Breast epithelium (tissue), 4 donors: ENCODE data around the gene FASLG. TPM values are rescaled to one million over a fixed set of nuclear protein-coding genes. Genes with fewer than 3 reads are reported as not detected.

ENCODE experiments used
- DNase-seq, 2 donors: peaks; one replicate each; pipeline ENCODE4 v3.0.0-alpha.2; 2019; ENCODE audit warnings: low spot score in 2 of 2
- H3K27ac ChIP-seq, 2 donors: fragments of 200-600 bp; sonication (generic) in 1 of 2; one replicate each; pipeline ENCODE4 v1.5.1; 2016 to 2019; ENCODE audit warnings: mild to moderate bottlenecking in 1 of 2
- H3K27me3 ChIP-seq, 2 donors: fragments of 200-600 bp; sonication (generic) in 1 of 2; one replicate each; pipeline versions ENCODE4 v1.5.1 to v1.6.0; 2017 to 2019; ENCODE audit warnings: control low read depth in 1 of 2, mild to moderate bottlenecking in 1 of 2
- H3K36me3 ChIP-seq: fragments of 200-600 bp; one replicate; pipeline ENCODE4 v1.5.1; 2019
- H3K4me1 ChIP-seq, 2 donors: fragments of 200-600 bp; sonication (generic); one replicate each; pipeline ENCODE4 v1.5.1; 2016 to 2019; ENCODE audit warnings: control low read depth in 1 of 2
- H3K4me3 ChIP-seq, 3 donors: fragments of 200-600 bp; sonication (generic); 1 replicate in 2 of 3; 2 replicates in 1 of 3; pipeline ENCODE4 v1.5.1; 2016 to 2019; ENCODE audit warnings: mild to moderate bottlenecking in 3 of 3, moderate library complexity in 2 of 3
- H3K9me3 ChIP-seq, 2 donors: fragments of 200-600 bp; sonication (generic) in 1 of 2; one replicate each; pipeline ENCODE4 v1.5.1; 2016 to 2019; ENCODE audit warnings: control low read depth in 1 of 2
- POLR2A ChIP-seq: fragments of 450-650 bp; IDR thresholded peaks from one replicate; pipeline ENCODE4 v1.6.1; 2016; ENCODE audit warnings: antibody characterized with exemption, mild to moderate bottlenecking, moderate library complexity
- POLR2AphosphoS5 ChIP-seq, 3 donors: sonication (generic); formaldehyde crosslinking; IDR thresholded peaks; one replicate each; pipeline ENCODE4 v1.6.1; 2017; ENCODE audit warnings: antibody characterized with exemption in 3 of 3
- intact Hi-C: fragments of 100-400 bp; cut with DNase I; formaldehyde crosslinking; loops from one replicate; pipeline ENCODE4 v1.15.1; 2023; ENCODE audit warnings: low total_unique reads
- total RNA-seq, 3 donors: library from RNA; depleted of rRNA; stranded (reverse); fragments of >200 nt; gene quantifications; one replicate each; pipeline ENCODE4 v1.1.0, GENCODE V29; 2016
- TF ChIP-seq, protein P1 (sequence below), 3 donors: fragments of 450-650 bp; IDR thresholded peaks; one replicate each; pipeline ENCODE4 v1.5.1; 2016 to 2017; ENCODE audit warnings: antibody characterized with exemption in 3 of 3, mild to moderate bottlenecking in 3 of 3, moderate library complexity in 3 of 3

FASLG gene
- total RNA-seq, 3 donors from 2014 or later, result 0.44 TPM; not detected in 2

DNA sequence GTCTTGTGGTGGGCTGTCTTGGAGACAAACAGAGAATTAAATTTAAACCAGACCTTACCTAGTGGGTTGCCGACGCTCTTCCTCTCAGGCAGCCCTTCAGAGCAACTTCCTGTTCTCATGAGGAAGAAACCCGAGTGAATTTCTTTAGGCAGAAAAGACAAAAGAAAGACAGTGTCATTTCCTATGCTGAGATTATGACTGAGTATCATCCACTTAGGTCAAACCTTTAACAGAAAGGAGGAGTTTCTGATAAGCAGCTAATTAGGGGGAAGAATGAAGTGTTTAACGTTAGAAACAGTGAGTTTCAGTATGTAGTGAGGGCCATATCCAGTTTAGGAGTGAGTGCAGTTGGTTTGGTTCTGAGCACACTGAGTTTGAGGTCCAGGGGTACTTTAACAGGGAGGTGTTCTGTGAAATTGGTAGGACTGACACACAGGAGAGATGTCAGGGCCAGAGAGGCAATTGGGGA lies 38.7 kb downstream of the FASLG start:
- Histone ChIP-seq H3K27ac (peak overlapping the region in 1 of 2 donors; percentile 48), H3K27me3 (no peaks in the 10 kb centered on the region), H3K36me3 (no peaks in the 10 kb centered on the region), H3K9me3 (no peaks in the 10 kb centered on the region), H3K4me3 (no peak overlapping the region), H3K4me1 (no peaks in the 10 kb centered on the region)
- TF ChIP-seq, protein P1, sequence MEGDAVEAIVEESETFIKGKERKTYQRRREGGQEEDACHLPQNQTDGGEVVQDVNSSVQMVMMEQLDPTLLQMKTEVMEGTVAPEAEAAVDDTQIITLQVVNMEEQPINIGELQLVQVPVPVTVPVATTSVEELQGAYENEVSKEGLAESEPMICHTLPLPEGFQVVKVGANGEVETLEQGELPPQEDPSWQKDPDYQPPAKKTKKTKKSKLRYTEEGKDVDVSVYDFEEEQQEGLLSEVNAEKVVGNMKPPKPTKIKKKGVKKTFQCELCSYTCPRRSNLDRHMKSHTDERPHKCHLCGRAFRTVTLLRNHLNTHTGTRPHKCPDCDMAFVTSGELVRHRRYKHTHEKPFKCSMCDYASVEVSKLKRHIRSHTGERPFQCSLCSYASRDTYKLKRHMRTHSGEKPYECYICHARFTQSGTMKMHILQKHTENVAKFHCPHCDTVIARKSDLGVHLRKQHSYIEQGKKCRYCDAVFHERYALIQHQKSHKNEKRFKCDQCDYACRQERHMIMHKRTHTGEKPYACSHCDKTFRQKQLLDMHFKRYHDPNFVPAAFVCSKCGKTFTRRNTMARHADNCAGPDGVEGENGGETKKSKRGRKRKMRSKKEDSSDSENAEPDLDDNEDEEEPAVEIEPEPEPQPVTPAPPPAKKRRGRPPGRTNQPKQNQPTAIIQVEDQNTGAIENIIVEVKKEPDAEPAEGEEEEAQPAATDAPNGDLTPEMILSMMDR (IDR thresholded peaks at IDR 0.05), result no peak
- TF ChIP-seq POLR2A, result no peak
- TF ChIP-seq POLR2AphosphoS5 (IDR thresholded peaks at IDR 0.05), result no peak
- DNase-seq, result no peak
- intact Hi-C loops, result no loop called here

DNA sequence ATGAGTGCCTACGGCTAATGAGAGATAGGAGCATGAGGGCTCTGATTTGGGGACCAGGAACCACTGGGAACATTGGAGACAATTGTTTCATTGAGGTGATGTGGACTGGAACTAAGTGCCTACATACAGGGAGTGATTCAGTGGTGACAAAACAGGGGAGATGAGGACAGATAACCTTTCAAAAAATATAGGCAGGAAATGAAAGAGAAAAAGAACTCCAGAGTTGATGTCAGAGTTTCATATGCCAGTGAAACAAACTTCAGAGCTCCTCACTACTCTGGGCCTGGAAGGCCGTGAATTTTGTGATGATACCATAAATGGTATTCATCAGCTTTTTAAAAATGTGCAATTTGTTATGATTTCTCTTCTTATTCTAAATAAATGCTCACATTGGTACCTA lies 39.3 kb downstream of the FASLG start:
- H3K27me3 ChIP-seq, result no peaks in the 10 kb centered on the region
- DNase-seq, result no peak
- no peak overlapping the region for H3K4me3 ChIP-seq
- TF ChIP-seq POLR2AphosphoS5 (IDR thresholded peaks at IDR 0.05), result no peak
- TF ChIP-seq, protein P1 (IDR thresholded peaks at IDR 0.05), result no peak
- no peak for TF ChIP-seq POLR2A
- H3K36me3 ChIP-seq, result no peaks in the 10 kb centered on the region
- intact Hi-C loops, result no loop called here
- H3K4me1 ChIP-seq, result no peaks in the 10 kb centered on the region
- no peaks in the 10 kb centered on the region for H3K9me3 ChIP-seq
- no peak overlapping the region for H3K27ac ChIP-seq

DNA sequence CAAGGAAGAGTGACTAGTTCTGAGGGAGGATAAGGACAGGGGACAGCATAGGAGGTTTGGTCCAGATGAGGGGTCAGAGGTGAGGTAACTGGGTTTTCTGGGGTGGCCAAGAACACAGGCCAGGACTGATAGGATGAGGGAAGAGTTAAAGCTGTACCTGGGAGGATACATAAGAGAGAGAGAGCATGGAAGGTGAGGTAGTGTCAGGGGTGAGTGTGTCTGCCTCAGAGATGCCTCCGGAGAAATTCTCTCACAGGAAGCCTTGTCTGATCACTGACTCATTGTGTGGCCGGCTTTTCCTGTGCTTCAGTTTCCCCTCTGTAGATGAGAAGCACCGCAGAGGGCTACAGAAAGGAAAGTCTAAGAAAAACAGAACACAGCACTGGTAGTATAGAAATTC lies 40.2 kb downstream of the FASLG start:
- no peaks in the 10 kb centered on the region for H3K36me3 ChIP-seq
- no peaks in the 10 kb centered on the region for H3K4me1 ChIP-seq
- TF ChIP-seq POLR2AphosphoS5 (IDR thresholded peaks at IDR 0.05) (no peak), POLR2A (no peak)
- H3K27me3 ChIP-seq, result no peaks in the 10 kb centered on the region
- no peak for DNase-seq
- intact Hi-C loops, result no loop called here
- H3K4me3 ChIP-seq, result no peak overlapping the region
- no peaks in the 10 kb centered on the region for H3K9me3 ChIP-seq
- no peak overlapping the region for H3K27ac ChIP-seq

DNA sequence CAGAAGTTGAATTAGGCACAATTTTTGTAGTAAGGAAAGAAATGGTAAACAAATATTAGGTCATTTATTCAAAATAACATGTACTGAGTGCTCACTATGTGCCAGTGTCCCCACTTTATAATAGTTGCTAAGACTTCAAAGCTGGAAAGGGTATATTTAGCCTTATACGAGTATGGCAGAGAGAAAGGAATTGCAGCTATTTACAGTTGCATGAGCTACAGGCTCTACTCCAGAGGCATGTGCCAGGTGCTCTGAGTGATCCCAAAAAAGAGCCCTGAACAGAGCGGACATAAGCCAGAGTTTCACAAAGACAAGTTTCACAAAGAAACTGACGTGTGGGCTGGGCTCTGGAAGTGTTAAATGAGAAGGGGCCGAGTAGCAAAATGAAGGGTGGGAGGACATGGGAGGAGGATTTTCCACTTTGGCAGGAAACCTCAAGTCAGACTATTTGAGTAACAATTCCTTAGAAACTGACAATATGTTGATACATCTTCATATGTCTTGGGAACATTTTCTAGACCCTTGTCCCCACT lies 40.9 kb downstream of the FASLG start:
- no peaks in the 10 kb centered on the region for H3K36me3 ChIP-seq
- H3K4me3 ChIP-seq, result no peak overlapping the region
- TF ChIP-seq POLR2A, result no peak
- TF ChIP-seq POLR2AphosphoS5 (IDR thresholded peaks at IDR 0.05), result no peak
- TF ChIP-seq, protein P1 (IDR thresholded peaks at IDR 0.05), result no peak
- H3K9me3 ChIP-seq, result no peaks in the 10 kb centered on the region
- no peak overlapping the region for H3K27ac ChIP-seq
- H3K27me3 ChIP-seq, result no peaks in the 10 kb centered on the region
- H3K4me1 ChIP-seq, result no peaks in the 10 kb centered on the region
- intact Hi-C loops, result no loop called here
- no peak for DNase-seq

DNA sequence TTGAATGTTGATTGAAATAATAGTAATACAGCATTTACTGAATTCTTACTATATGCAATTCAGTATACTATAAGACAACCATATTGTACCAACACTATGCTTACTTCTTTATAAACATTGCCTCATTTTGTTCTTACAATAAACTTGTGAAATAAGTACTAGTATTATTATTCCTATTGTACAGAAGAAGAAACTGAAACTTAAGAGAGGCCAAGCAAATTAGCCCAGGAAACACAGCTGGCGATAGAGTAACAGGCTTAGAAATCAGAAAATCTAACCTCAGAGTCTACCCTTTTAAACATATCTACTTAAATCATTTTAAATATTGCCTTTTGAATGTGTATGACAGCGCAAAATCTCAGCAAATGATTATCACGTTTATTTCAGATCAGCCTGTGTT lies 41.7 kb downstream of the FASLG start:
- Histone ChIP-seq H3K36me3 (no peaks in the 10 kb centered on the region), H3K27me3 (no peaks in the 10 kb centered on the region), H3K4me1 (no peaks in the 10 kb centered on the region), H3K27ac (no peak overlapping the region), H3K4me3 (no peak overlapping the region), H3K9me3 (no peaks in the 10 kb centered on the region)
- intact Hi-C loops, result no loop called here
- TF ChIP-seq, protein P1 (IDR thresholded peaks at IDR 0.05), result no peak
- TF ChIP-seq POLR2AphosphoS5 (IDR thresholded peaks at IDR 0.05) (no peak), POLR2A (no peak)
- no peak for DNase-seq

DNA sequence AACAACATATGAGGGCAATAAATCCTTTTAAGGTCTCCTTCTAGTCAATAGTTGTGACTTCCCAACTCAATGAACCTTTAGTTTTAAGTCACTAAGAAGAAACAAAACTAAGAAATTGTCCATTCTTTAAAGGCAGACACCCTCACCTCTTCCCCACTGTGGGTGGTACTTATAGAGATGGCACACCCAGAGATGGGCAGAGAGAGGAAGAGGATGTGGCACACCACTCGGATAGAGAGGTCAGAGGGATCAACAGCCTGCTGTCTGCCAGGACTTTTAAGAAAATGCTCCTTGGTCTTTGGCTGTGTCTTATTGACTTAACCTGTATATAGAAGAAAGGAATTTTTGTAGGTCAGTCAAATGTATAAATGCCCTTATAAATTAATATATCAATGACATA lies 45.1 kb downstream of the FASLG start:
- TF ChIP-seq POLR2AphosphoS5 (IDR thresholded peaks at IDR 0.05) (no peak), POLR2A (no peak)
- TF ChIP-seq, protein P1 (IDR thresholded peaks at IDR 0.05), result no peak
- Histone ChIP-seq H3K36me3 (no peaks in the 10 kb centered on the region), H3K9me3 (no peaks in the 10 kb centered on the region), H3K4me3 (no peak overlapping the region), H3K27me3 (no peaks in the 10 kb centered on the region), H3K27ac (no peak overlapping the region), H3K4me1 (no peaks in the 10 kb centered on the region)
- intact Hi-C loops, result no loop called here
- no peak for DNase-seq
